Non-pigmented ciliary epithelial cell (primary cell): ENCODE data around the gene ZNF717.
A peak's percentile ranks its signal among the peaks of the same experiment; 100 is the strongest.
"Not testable (repeated sequence)": the region's sequence is repeated elsewhere in the genome, so short reads cannot be mapped to it uniquely, and the experiment has no call there.

Source experiments
- DNase-seq: peaks from one replicate; pipeline ENCODE4 v3.0.0-alpha.2; 2010; ENCODE audit warnings: low read depth

ZNF717 gene

GRCh38 chr3:75785081-75785755, at the start of gene ZNF717:
ZNF717 (minus strand) TSS chr3:75785549; CDS start chr3:75783362, 2,187 bp downstream.
- DNase-seq = peak; percentile 42

GRCh38 chr3:75831076-75831475, 45.7 kb upstream of the ZNF717 start:
- not testable (repeated sequence) for DNase-seq

- not testable (repeated sequence) for DNase-seq
Measured at GRCh38 chr3:75818019-75818418, 32.7 kb upstream of the ZNF717 start.

- peak; percentile 34 for DNase-seq
Measured at GRCh38 chr3:75816287-75817180, 31.2 kb upstream of the ZNF717 start.

GRCh38 chr3:75814797-75815196, 29.4 kb upstream of the ZNF717 start:
- DNase-seq = no peak

GRCh38 chr3:75782506-75782905, 2.8 kb downstream of the ZNF717 start:
- DNase-seq = no peak

- DNase-seq = no peak
Measured at GRCh38 chr3:75781079-75781745, 4.1 kb downstream of the ZNF717 start.

GRCh38 chr3:75777742-75778141, 7.6 kb downstream of the ZNF717 start:
- not testable (repeated sequence) for DNase-seq

- not testable (repeated sequence) for DNase-seq
Measured at GRCh38 chr3:75771631-75772030, 13.7 kb downstream of the ZNF717 start.

- DNase-seq = no peak
Measured at GRCh38 chr3:75768303-75769017, 16.9 kb downstream of the ZNF717 start.

- no peak for DNase-seq
Measured at GRCh38 chr3:75737831-75738493, 47.4 kb downstream of the ZNF717 start.

GRCh38 chr3:75727985-75728384, 57.4 kb downstream of the ZNF717 start:
- DNase-seq = no peak

GRCh38 chr3:75692061-75692460, 93.3 kb downstream of the ZNF717 start:
- DNase-seq = no peak

- no peak for DNase-seq
Measured at GRCh38 chr3:75687323-75687722, 98.0 kb downstream of the ZNF717 start.
